SK-N-SH (cell line): Measurements from ENCODE around the gene RHOH.

Source experiments
- CTCF ChIP-seq: fragments of 200-600 bp; sonication (generic); IDR thresholded peaks from 2 replicates; pipeline ENCODE4 v1.6.1; 2017; ENCODE audit warnings: antibody characterized with exemption, mild to moderate bottlenecking, moderate library complexity
- ELF1 ChIP-seq: IDR thresholded peaks from 2 replicates; pipeline ENCODE4 v1.4.0; 2012
- EP300 ChIP-seq, 2 experiments: IDR thresholded peaks; 2 replicates each; pipeline versions ENCODE4 v1.4.0 to v1.6.1; 2012; ENCODE audit warnings: borderline replicate concordance in 1 of 2, low read depth in 1 of 2, low read length in 1 of 2
- EZH2phosphoT487 ChIP-seq: fragments of 200-600 bp; sonication (generic); IDR thresholded peaks from 2 replicates; pipeline ENCODE4 v1.6.1; 2017; ENCODE audit warnings: low read depth, mixed run types, mild to moderate bottlenecking, antibody characterized with exemption, moderate library complexity, borderline replicate concordance
- FOXM1 ChIP-seq: IDR thresholded peaks from 2 replicates; pipeline ENCODE4 v1.4.0; 2012; ENCODE audit warnings: low read depth, mild to moderate bottlenecking
- GABPA ChIP-seq: IDR thresholded peaks from 2 replicates; pipeline ENCODE4 v1.4.0; 2012; ENCODE audit warnings: low read depth, mild to moderate bottlenecking
- POLR2AphosphoS5 ChIP-seq: IDR thresholded peaks from 2 replicates; pipeline ENCODE4 v1.6.1; 2012; ENCODE audit warnings: low read depth, low read length
- REST ChIP-seq: IDR thresholded peaks from 2 replicates; pipeline ENCODE4 v1.6.1; 2012; ENCODE audit warnings: mild to moderate bottlenecking, low read depth, low read length, moderate library complexity
- SIN3A ChIP-seq: IDR thresholded peaks from 2 replicates; pipeline ENCODE4 v1.6.1; 2012; ENCODE audit warnings: low read depth, mild to moderate bottlenecking, low read length, moderate library complexity, borderline replicate concordance
- SMC3 ChIP-seq: IDR thresholded peaks from 2 replicates; pipeline ENCODE4 v1.6.1; 2012; ENCODE audit warnings: low read depth, low read length, improper control_type of control experiment
- YY1 ChIP-seq: IDR thresholded peaks from 2 replicates; pipeline ENCODE4 v1.4.0; 2012; ENCODE audit warnings: low read depth, mild to moderate bottlenecking
- TF ChIP-seq, protein P1 (sequence below): IDR thresholded peaks from 2 replicates; pipeline ENCODE4 v1.4.0; 2012; ENCODE audit warnings: low read depth
- TF ChIP-seq, protein P2 (sequence below): IDR thresholded peaks from 2 replicates; pipeline ENCODE4; 2012

DNA sequence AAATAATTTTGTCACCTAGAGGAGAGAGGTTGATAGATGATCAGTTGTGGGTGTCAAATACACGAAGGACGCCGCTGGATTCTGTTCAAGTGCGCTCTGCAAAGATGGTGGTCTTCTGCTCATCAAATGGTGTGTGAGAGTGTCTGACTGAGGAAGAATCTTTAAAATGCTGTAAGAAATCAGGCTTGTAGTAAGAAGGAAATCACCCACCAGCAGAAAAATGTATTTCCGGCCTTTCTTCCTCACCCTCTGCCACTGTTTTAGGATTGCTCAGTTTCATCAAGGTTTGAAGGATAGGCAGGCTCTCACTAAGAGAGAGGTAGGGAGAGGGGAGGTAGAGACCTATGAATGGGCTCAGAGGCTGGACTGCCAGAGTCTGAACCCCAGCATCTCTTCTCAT is 28.7 kb downstream of the RHOH start:
- TF ChIP-seq CTCF (no peak), ELF1 (no peak), YY1 (no peak), SIN3A (no peak), FOXM1 (no peak), REST (no peak), EZH2phosphoT487 (no peak), POLR2AphosphoS5 (no peak), EP300 (IDR thresholded peaks at IDR 0.05; ENCODE audit: borderline replicate concordance in 1 of 2, low read depth in 1 of 2, low read length in 1 of 2) (no peak), SMC3 (no peak), GABPA (no peak)
- TF ChIP-seq, protein P1, sequence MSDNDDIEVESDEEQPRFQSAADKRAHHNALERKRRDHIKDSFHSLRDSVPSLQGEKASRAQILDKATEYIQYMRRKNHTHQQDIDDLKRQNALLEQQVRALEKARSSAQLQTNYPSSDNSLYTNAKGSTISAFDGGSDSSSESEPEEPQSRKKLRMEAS = no peak
- TF ChIP-seq, protein P2, sequence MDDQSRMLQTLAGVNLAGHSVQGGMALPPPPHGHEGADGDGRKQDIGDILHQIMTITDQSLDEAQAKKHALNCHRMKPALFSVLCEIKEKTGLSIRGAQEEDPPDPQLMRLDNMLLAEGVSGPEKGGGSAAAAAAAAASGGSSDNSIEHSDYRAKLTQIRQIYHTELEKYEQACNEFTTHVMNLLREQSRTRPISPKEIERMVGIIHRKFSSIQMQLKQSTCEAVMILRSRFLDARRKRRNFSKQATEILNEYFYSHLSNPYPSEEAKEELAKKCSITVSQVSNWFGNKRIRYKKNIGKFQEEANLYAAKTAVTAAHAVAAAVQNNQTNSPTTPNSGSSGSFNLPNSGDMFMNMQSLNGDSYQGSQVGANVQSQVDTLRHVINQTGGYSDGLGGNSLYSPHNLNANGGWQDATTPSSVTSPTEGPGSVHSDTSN = no peak
